HG03378 (cell line): ENCODE data around the gene INPP5A.
A peak's percentile ranks its signal among the peaks of the same experiment; 100 is the strongest.
"Not testable (repeated sequence)": the region's sequence is repeated elsewhere in the genome, so short reads cannot be mapped to it uniquely, and the experiment has no call there.

Source experiments
- ATAC-seq: cut with Tn5 transposase; IDR thresholded peaks from one replicate; pipeline ENCODE4 v1.9.1; 2021; ENCODE audit warnings: mild to moderate bottlenecking, moderate library complexity; ENCODE audit not compliant: unreplicated experiment

Gene INPP5A

GRCh38 chr10:132546567-132547420 lies 9.2 kb downstream of the INPP5A start:
- ATAC-seq, result no peak

- no peak for ATAC-seq
These were observed 9.9 kb downstream of the INPP5A start for GRCh38 chr10:132547421-132547861.

- ATAC-seq, result no peak
These were observed 10.7 kb downstream of the INPP5A start for GRCh38 chr10:132548106-132548823.

- no peak for ATAC-seq
These were observed 11.3 kb downstream of the INPP5A start for GRCh38 chr10:132548869-132549268.

- ATAC-seq, result no peak
These were observed 11.8 kb downstream of the INPP5A start for GRCh38 chr10:132549371-132549770.

- ATAC-seq, result no peak
These were observed 12.9 kb downstream of the INPP5A start for GRCh38 chr10:132550366-132551092.

- peak; percentile 66 for ATAC-seq
These were observed 13.7 kb downstream of the INPP5A start for GRCh38 chr10:132551093-132551807.

GRCh38 chr10:132551808-132552130 lies 14.2 kb downstream of the INPP5A start:
- ATAC-seq, result peak; percentile 12

GRCh38 chr10:132552635-132553034 lies 15.0 kb downstream of the INPP5A start:
- not testable (repeated sequence) for ATAC-seq

GRCh38 chr10:132553568-132553967 lies 16.0 kb downstream of the INPP5A start:
- not testable (repeated sequence) for ATAC-seq

- no peak for ATAC-seq
These were observed 16.7 kb downstream of the INPP5A start for GRCh38 chr10:132554053-132554990.

- ATAC-seq, result no peak
These were observed 17.5 kb downstream of the INPP5A start for GRCh38 chr10:132554991-132555647.

- no peak for ATAC-seq
These were observed 18.3 kb downstream of the INPP5A start for GRCh38 chr10:132555648-132556575.

- no peak for ATAC-seq
These were observed 19.4 kb downstream of the INPP5A start for GRCh38 chr10:132556994-132557441.

GRCh38 chr10:132557696-132558515 lies 20.3 kb downstream of the INPP5A start:
- ATAC-seq, result no peak

GRCh38 chr10:132558516-132559413 lies 21.2 kb downstream of the INPP5A start:
- ATAC-seq, result no peak
